WTC11 (cell line): ENCODE results near the gene PDXK. TPM values are rescaled to one million over a fixed set of nuclear protein-coding genes. Genes with fewer than 3 reads are reported as not detected.

Experiments used
- ATAC-seq: fragments of 200-7000 bp; cut with Tn5 transposase; 2 replicates; pipeline ENCODE4 v1.10.0; 2021; ENCODE audit warnings: mild to moderate bottlenecking, moderate library complexity
- CTCF ChIA-PET: fragments of 300-600 bp; sonication (Branson Sonifier 250); formaldehyde crosslinking; loops from one replicate; lab custom pipeline; 2021; ENCODE audit warnings: antibody characterized with exemption; lab: Charles Lee
- POLR2A ChIA-PET: fragments of 350-600 bp; sonication (Branson Sonifier 250); formaldehyde crosslinking; loops from one replicate; lab custom pipeline; 2021; ENCODE audit warnings: antibody characterized with exemption; lab: Charles Lee
- DNase-seq: peaks from one replicate; pipeline ENCODE4 v3.0.0; 2021; ENCODE audit warnings: low spot score
- H3K27ac Mint-ChIP-seq: 2 replicates; pipeline ENCODE4 v1.8.0; 2021; ENCODE audit warnings: mixed read lengths
- H3K27me3 Mint-ChIP-seq: 2 replicates; pipeline ENCODE4 v1.8.0; 2021; ENCODE audit warnings: low read depth, mild to moderate bottlenecking, moderate library complexity, mixed read lengths
- H3K36me3 Mint-ChIP-seq: 2 replicates; pipeline ENCODE4 v1.8.0; 2021; ENCODE audit warnings: mixed read lengths
- H3K4me1 Mint-ChIP-seq: 2 replicates; pipeline ENCODE4 v1.8.0; 2022; ENCODE audit warnings: mixed read lengths
- H3K4me3 Mint-ChIP-seq: 2 replicates; pipeline ENCODE4 v1.8.0; 2021; ENCODE audit warnings: mild to moderate bottlenecking, moderate library complexity, mixed read lengths
- H3K9me3 Mint-ChIP-seq: 2 replicates; pipeline ENCODE4 v1.8.0; 2021; ENCODE audit warnings: mixed read lengths
- ATF1 ChIP-seq: sonication (generic); formaldehyde crosslinking; IDR thresholded peaks from 2 replicates; pipeline ENCODE4 v1.8.1; 2023; ENCODE audit warnings: mild to moderate bottlenecking, moderate library complexity, missing genetic modification reagents
- E2F1 ChIP-seq: sonication (generic); formaldehyde crosslinking; IDR thresholded peaks from 2 replicates; pipeline ENCODE4 v1.8.0; 2022; ENCODE audit warnings: mild to moderate bottlenecking, missing genetic modification reagents
- FOXJ3 ChIP-seq: sonication (generic); formaldehyde crosslinking; IDR thresholded peaks from 2 replicates; pipeline ENCODE4 v1.9.0; 2021; ENCODE audit warnings: missing genetic modification reagents, mild to moderate bottlenecking, borderline replicate concordance
- NR1H2 ChIP-seq: sonication (generic); formaldehyde crosslinking; IDR thresholded peaks from 2 replicates; pipeline ENCODE4 v1.9.0; 2021; ENCODE audit warnings: mild to moderate bottlenecking, moderate library complexity, missing genetic modification reagents
- RELA ChIP-seq: sonication (generic); formaldehyde crosslinking; IDR thresholded peaks from 2 replicates; pipeline ENCODE4 v1.8.1; 2022; ENCODE audit warnings: missing genetic modification reagents, mild to moderate bottlenecking, borderline replicate concordance
- SOX15 ChIP-seq: fragments of 250-450 bp; sonication (Bioruptor Pico); IDR thresholded peaks from 2 replicates; pipeline ENCODE4 v1.9.0; 2021; ENCODE audit warnings: mild to moderate bottlenecking
- USF2 ChIP-seq: sonication (generic); formaldehyde crosslinking; IDR thresholded peaks from 2 replicates; pipeline ENCODE4 v1.8.1; 2023; ENCODE audit warnings: mild to moderate bottlenecking, missing genetic modification reagents, moderate library complexity
- ZNF532 ChIP-seq: fragments of 250-450 bp; sonication (Bioruptor Pico); IDR thresholded peaks from 2 replicates; pipeline ENCODE4 v1.9.0; 2021; ENCODE audit warnings: mild to moderate bottlenecking, borderline replicate concordance
- total RNA-seq: library from RNA; stranded (reverse); gene quantifications from 3 replicates; pipeline ENCODE4 v1.2.3, GENCODE V29; 2021
- TF ChIP-seq, protein P1 (sequence below): sonication (generic); formaldehyde crosslinking; IDR thresholded peaks from 2 replicates; pipeline ENCODE4 v1.8.0; 2023; ENCODE audit warnings: missing genetic modification reagents, mild to moderate bottlenecking, borderline replicate concordance
- TF ChIP-seq, protein P2 (sequence below): sonication (generic); formaldehyde crosslinking; IDR thresholded peaks from 2 replicates; pipeline ENCODE4 v1.8.1; 2023; ENCODE audit warnings: mild to moderate bottlenecking, missing genetic modification reagents

Gene PDXK
- total RNA-seq, 1 experiment from 2014 or later = 120 TPM

- POLR2A ChIA-PET = no interaction called here
Measured at GRCh38 chr21:43771698-43772424, 52.9 kb downstream of the PDXK start.

More at GRCh38 chr21:43771698-43772424, 52.9 kb downstream of the PDXK start:
- TF ChIP-seq USF2 (CRISPR knock-in tag) (no peak), ATF1 (CRISPR knock-in tag) (no peak), SOX15 (CRISPR knock-in tag) (no peak), RELA (CRISPR knock-in tag) (no peak), E2F1 (CRISPR knock-in tag) (no peak), ZNF532 (CRISPR knock-in tag) (no peak), FOXJ3 (no peak), NR1H2 (no peak)
- TF ChIP-seq, protein P1, sequence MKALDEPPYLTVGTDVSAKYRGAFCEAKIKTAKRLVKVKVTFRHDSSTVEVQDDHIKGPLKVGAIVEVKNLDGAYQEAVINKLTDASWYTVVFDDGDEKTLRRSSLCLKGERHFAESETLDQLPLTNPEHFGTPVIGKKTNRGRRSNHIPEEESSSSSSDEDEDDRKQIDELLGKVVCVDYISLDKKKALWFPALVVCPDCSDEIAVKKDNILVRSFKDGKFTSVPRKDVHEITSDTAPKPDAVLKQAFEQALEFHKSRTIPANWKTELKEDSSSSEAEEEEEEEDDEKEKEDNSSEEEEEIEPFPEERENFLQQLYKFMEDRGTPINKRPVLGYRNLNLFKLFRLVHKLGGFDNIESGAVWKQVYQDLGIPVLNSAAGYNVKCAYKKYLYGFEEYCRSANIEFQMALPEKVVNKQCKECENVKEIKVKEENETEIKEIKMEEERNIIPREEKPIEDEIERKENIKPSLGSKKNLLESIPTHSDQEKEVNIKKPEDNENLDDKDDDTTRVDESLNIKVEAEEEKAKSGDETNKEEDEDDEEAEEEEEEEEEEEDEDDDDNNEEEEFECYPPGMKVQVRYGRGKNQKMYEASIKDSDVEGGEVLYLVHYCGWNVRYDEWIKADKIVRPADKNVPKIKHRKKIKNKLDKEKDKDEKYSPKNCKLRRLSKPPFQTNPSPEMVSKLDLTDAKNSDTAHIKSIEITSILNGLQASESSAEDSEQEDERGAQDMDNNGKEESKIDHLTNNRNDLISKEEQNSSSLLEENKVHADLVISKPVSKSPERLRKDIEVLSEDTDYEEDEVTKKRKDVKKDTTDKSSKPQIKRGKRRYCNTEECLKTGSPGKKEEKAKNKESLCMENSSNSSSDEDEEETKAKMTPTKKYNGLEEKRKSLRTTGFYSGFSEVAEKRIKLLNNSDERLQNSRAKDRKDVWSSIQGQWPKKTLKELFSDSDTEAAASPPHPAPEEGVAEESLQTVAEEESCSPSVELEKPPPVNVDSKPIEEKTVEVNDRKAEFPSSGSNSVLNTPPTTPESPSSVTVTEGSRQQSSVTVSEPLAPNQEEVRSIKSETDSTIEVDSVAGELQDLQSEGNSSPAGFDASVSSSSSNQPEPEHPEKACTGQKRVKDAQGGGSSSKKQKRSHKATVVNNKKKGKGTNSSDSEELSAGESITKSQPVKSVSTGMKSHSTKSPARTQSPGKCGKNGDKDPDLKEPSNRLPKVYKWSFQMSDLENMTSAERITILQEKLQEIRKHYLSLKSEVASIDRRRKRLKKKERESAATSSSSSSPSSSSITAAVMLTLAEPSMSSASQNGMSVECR (CRISPR knock-in tag) = no peak
- TF ChIP-seq, protein P2, sequence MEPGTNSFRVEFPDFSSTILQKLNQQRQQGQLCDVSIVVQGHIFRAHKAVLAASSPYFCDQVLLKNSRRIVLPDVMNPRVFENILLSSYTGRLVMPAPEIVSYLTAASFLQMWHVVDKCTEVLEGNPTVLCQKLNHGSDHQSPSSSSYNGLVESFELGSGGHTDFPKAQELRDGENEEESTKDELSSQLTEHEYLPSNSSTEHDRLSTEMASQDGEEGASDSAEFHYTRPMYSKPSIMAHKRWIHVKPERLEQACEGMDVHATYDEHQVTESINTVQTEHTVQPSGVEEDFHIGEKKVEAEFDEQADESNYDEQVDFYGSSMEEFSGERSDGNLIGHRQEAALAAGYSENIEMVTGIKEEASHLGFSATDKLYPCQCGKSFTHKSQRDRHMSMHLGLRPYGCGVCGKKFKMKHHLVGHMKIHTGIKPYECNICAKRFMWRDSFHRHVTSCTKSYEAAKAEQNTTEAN = no peak
- ATAC-seq (no peak), DNase-seq (no peak)
- CTCF ChIA-PET = interaction anchor here (0.6 to 4.3 kb wide), 3 partner anchors 18 to 43 kb away, joined by 3 to 20 read pairs (median 8); partner anchors contain the start of gene RRP1
- Mint-ChIP-seq H3K4me3 (no peak overlapping the region), H3K36me3 (peaks cover 13% of the 10 kb centered on the region), H3K9me3 (no peaks in the 10 kb centered on the region), H3K27me3 (peaks cover 2% of the 10 kb centered on the region; the same call in 1 of the 2 replicates), H3K27ac (peak overlapping the region; percentile 40; the same call in 1 of the 2 replicates), H3K4me1 (peaks cover 64% of the 10 kb centered on the region)
